Hepatocyte (in vitro differentiated cells): ENCODE results near the gene CCDC158.

ENCODE experiments used
- CTCF ChIP-seq: fragments of 200-600 bp; sonication (generic); IDR thresholded peaks from 2 replicates; pipeline ENCODE4 v1.5.1; 2016; ENCODE audit warnings: antibody characterized with exemption, mild to moderate bottlenecking; ENCODE audit not compliant: poor library complexity
- EZH2 ChIP-seq: fragments of 200-600 bp; sonication (generic); IDR thresholded peaks from 2 replicates; pipeline ENCODE4 v1.6.1; 2016; ENCODE audit warnings: antibody characterized with exemption, mild to moderate bottlenecking, borderline replicate concordance

DNA sequence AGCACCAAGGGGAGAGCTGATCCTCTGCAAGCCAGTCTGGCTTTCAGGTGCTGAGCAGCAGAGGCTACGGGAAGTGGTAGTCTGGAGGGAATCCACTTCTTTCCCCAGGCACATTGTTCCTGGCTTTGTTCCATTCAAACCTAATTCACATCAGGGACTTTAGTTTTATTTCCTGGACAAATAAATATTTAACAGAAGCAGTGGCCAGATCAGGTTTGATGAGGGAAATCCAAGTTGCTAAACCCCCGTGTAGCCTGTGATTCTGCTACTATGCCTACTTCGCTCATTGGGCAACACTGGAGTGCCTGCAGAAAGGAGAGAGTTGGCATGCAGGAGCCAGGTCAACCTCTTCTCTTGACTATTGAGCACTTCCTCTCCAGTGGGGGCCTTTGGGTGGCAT is 128.2 kb downstream of the CCDC158 start:
- TF ChIP-seq CTCF (no peak), EZH2 (no peak)
